ENCODE data around the gene NISCH.

Gene NISCH

GRCh38 chr3:52471371-52472238, 16.2 kb downstream of the NISCH start:
- Mint-ChIP-seq H3K27ac (no peak overlapping the region), H3K9me3 (no peaks in the 10 kb centered on the region)

GRCh38 chr3:52472239-52473000, 17.0 kb downstream of the NISCH start:
- H3K27ac Mint-ChIP-seq = no peak overlapping the region
- no peak for DNase-seq (ENCODE audit: low spot score in 2 of 2)
- H3K4me3 Mint-ChIP-seq = no peak overlapping the region
- H3K4me1 Mint-ChIP-seq = no peaks in the 10 kb centered on the region
- H3K9me3 Mint-ChIP-seq = no peaks in the 10 kb centered on the region
- peaks cover 82% of the 10 kb centered on the region for H3K36me3 Mint-ChIP-seq
- ATAC-seq = no peak

More at GRCh38 chr3:52471371-52472238, 16.2 kb downstream of the NISCH start:
- no peak for ATAC-seq
- no peak overlapping the region for H3K4me3 Mint-ChIP-seq
- H3K36me3 Mint-ChIP-seq = peaks cover 82% of the 10 kb centered on the region
- H3K4me1 Mint-ChIP-seq = no peaks in the 10 kb centered on the region
- DNase-seq (ENCODE audit: low spot score in 2 of 2) = no peak

DNA sequence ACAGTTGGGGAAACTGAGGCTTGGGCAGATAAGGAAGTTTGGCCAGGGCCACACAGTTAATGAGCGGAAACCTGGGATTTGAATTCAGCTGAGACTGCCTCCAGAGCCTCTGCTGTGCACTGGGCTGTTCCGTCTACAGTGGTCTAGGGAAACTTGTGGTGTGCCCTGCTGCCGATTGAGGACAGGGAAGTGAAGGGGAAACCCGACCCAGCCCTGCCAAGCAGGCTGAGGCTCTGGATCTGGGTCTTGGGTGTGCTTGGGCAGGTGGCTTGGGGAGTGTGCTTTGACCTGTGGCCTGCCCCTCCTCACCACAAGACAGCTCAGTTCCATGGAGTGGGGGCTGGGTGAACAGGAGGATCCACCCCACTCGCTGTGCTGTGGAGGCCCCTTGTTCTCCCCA, 17.6 kb downstream of the NISCH start:
- ATAC-seq (no peak), DNase-seq (ENCODE audit: low spot score in 2 of 2) (no peak)
- no peaks in the 10 kb centered on the region for H3K9me3 Mint-ChIP-seq
- no peak overlapping the region for H3K4me3 Mint-ChIP-seq
- H3K36me3 Mint-ChIP-seq = peaks cover 85% of the 10 kb centered on the region
- no peaks in the 10 kb centered on the region for H3K4me1 Mint-ChIP-seq
- no peak overlapping the region for H3K27ac Mint-ChIP-seq

DNA sequence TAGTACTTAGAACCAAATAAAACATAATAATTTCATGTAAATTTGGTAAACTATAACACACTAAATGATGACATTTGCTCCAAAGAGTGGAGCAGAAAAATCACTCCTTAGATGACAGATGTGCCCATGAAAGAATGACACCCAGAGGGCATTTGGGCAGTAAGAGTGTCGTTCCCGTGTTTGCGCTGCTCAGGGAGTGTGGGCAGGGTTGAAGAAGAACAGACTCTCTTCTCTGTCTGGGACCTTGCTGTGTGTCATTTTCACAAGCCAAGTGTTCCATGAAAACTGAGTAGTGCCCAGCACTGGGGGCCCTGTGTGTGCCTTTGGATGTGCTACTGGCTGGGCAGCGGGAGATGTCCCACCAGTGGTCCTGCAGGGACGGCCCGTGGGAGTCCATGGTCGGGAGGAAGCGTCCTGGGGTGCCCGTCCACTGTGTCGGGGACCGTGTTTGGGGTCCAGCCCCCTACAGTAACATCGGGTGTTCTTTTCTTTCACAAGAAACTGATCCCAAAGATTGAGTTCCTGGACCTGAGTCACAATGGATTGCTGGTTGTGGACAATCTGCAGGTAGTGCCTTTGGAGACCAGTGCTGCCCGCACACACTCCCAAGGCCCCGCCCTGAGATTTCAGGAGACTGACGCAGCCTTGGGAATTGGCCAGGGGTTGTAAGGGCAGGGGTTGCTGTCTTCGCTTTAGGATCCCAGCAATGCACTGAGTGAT, 21.8 kb downstream of the NISCH start:
- H3K4me1 Mint-ChIP-seq = no peaks in the 10 kb centered on the region
- ATAC-seq (no peak), DNase-seq (ENCODE audit: low spot score in 2 of 2) (no peak)
- H3K4me3 Mint-ChIP-seq = no peak overlapping the region
- no peaks in the 10 kb centered on the region for H3K9me3 Mint-ChIP-seq
- peaks cover 90% of the 10 kb centered on the region for H3K36me3 Mint-ChIP-seq
- no peak overlapping the region for H3K27ac Mint-ChIP-seq

DNA sequence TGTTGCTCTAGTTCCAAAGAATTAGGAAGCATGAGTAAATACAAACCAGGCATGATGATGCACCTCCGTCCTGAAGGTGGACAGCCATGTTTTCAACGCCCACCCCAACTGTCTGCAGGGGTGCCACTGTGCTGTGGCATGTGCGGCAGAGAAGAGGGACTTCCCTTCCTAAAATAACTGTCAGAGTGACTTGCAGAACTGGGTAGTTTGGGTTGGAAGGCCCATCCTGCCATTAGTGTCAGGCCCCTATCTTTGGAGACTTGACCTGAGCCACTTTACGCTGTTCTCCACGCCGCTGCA, 22.3 kb downstream of the NISCH start:
- peaks cover 90% of the 10 kb centered on the region for H3K36me3 Mint-ChIP-seq
- H3K4me1 Mint-ChIP-seq = no peaks in the 10 kb centered on the region
- H3K9me3 Mint-ChIP-seq = no peaks in the 10 kb centered on the region
- H3K4me3 Mint-ChIP-seq = no peak overlapping the region
- H3K27ac Mint-ChIP-seq = no peak overlapping the region
- no peak for ATAC-seq
- DNase-seq (ENCODE audit: low spot score in 2 of 2) = no peak

DNA sequence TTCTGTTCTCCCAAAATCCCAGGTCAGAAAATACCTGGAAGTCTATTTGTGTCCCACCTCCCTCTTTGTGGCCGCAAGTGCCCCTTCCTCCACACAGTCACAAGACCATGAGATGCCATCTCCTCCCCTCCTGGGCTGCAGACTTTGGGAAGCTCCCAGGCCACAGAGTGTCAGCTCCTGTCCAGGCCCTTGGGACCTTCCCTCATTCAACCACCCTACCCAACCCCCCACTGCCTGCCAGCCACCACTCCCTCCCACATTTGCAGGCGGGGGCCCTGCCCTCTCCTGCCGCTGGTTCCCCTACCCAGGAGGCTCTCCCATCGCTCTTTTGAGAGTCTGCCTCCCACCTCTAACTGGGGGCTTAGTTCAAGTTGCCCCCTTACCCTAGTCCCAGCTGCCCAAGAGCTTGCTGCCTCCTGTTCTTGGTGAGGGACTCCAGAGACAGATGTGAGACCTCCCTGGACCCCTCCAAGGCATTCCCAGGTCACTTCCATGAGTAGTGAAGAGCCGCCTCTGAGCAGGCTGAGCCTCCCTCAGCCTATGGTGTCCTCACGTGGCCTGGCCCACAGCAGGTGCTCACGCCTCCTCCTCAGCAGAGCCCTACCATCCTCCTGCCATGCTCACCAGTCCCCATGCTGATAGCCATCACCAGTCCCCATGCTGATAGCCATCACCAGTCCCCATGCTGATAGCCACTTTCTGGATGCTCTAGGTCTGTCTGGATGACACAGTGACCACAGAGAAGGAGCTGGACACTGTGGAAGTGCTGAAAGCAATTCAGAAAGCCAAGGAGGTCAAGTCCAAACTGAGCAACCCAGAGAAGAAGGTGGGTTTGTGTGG, 23.9 kb downstream of the NISCH start:
- H3K36me3 Mint-ChIP-seq = peaks cover 83% of the 10 kb centered on the region
- H3K4me1 Mint-ChIP-seq = no peaks in the 10 kb centered on the region
- no peak overlapping the region for H3K4me3 Mint-ChIP-seq
- DNase-seq (ENCODE audit: low spot score in 2 of 2) (no peak), ATAC-seq (no peak)
- H3K27ac Mint-ChIP-seq = peak overlapping the region; percentile 54
- no peaks in the 10 kb centered on the region for H3K9me3 Mint-ChIP-seq

GRCh38 chr3:52479877-52480575, 24.6 kb downstream of the NISCH start:
- Mint-ChIP-seq H3K4me3 (no peak overlapping the region), H3K27ac (peak overlapping the region; percentile 54), H3K9me3 (no peaks in the 10 kb centered on the region), H3K4me1 (no peaks in the 10 kb centered on the region), H3K36me3 (peaks cover 76% of the 10 kb centered on the region)
- DNase-seq (ENCODE audit: low spot score in 2 of 2) (no peak), ATAC-seq (no peak)

GRCh38 chr3:52480768-52481715, 25.6 kb downstream of the NISCH start:
- H3K27ac Mint-ChIP-seq = peak overlapping the region; percentile 32
- no peaks in the 10 kb centered on the region for H3K9me3 Mint-ChIP-seq
- DNase-seq (ENCODE audit: low spot score in 2 of 2) = no peak
- H3K4me3 Mint-ChIP-seq = no peak overlapping the region
- H3K36me3 Mint-ChIP-seq = peaks cover 75% of the 10 kb centered on the region
- ATAC-seq = no peak
- H3K4me1 Mint-ChIP-seq = no peaks in the 10 kb centered on the region

- Mint-ChIP-seq H3K4me1 (no peaks in the 10 kb centered on the region), H3K4me3 (no peak overlapping the region), H3K27ac (no peak overlapping the region), H3K36me3 (peaks cover 68% of the 10 kb centered on the region), H3K9me3 (no peaks in the 10 kb centered on the region)
- ATAC-seq (no peak), DNase-seq (ENCODE audit: low spot score in 2 of 2) (no peak)
Measured at GRCh38 chr3:52481819-52482521, 26.6 kb downstream of the NISCH start.

DNA sequence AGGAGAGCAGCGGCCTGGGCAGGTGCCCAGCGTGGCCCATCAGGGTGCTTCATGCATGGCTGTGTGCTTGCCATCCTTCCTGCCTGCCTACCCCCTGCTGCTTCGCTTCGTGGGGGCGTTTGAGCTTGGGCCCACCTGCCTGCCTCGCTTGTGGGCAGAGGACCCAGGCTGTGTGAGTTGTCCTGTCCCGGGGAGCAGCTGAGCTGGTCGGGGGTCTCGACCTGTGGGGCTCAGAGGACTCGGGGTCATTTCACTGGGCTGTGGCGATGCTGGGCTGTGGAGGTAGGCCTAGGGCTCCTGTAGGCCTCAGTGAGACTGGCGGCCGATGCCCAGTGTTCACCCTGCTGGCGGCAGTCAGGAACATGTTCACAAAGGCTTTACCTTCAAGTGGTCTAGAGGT, 27.7 kb downstream of the NISCH start:
- H3K27ac Mint-ChIP-seq = no peak overlapping the region
- peaks cover 70% of the 10 kb centered on the region for H3K36me3 Mint-ChIP-seq
- no peaks in the 10 kb centered on the region for H3K4me1 Mint-ChIP-seq
- ATAC-seq (no peak), DNase-seq (ENCODE audit: low spot score in 2 of 2) (no peak)
- no peak overlapping the region for H3K4me3 Mint-ChIP-seq
- no peaks in the 10 kb centered on the region for H3K9me3 Mint-ChIP-seq

DNA sequence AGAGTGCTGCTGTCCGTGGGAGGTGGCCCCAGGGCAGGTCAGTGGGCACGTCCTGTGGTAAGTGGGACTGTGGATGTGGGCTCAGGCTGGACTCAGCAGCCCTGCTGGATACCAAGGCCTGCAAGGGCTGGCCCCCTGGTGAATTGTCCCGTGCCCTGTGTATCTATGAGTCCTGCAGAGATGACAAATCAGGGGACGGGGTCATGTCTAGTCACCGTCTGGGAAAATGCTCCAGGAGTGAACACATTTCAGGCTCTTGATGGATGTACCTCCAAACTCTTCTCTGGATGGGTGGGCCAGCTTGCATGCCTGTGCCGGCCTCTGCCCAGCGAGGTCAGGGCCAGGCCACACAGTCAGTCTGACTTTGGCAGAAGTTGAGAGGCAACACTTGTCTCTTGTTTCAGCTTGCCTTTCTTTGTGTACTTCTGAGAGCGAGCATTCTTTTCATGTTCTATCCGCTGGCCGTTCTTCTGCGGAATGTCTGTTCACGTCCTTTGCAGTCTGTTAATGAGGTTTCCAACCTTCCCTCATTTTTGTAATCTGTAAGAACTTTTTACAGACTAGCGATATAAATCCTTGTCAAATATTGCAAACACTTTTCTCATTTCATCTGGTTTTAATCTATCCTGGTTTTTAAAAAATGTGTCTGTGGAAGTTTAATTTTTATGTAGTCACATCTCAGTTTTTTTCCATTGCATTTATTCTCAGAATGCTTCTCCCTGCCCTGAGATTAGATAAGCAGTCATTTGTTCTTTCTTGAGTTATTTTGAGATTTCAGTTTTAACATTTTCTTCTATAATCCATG, 28.4 kb downstream of the NISCH start:
- Mint-ChIP-seq H3K4me3 (no peak overlapping the region), H3K36me3 (peaks cover 66% of the 10 kb centered on the region), H3K27ac (no peak overlapping the region), H3K9me3 (no peaks in the 10 kb centered on the region), H3K4me1 (no peaks in the 10 kb centered on the region)
- DNase-seq (ENCODE audit: low spot score in 2 of 2) = no peak
- ATAC-seq = no peak

GRCh38 chr3:52484680-52485461, 29.5 kb downstream of the NISCH start:
- ATAC-seq = no peak
- H3K9me3 Mint-ChIP-seq = no peaks in the 10 kb centered on the region
- peaks cover 57% of the 10 kb centered on the region for H3K36me3 Mint-ChIP-seq
- no peak overlapping the region for H3K4me3 Mint-ChIP-seq
- H3K27ac Mint-ChIP-seq = peak overlapping the region; percentile 44
- no peak for DNase-seq (ENCODE audit: low spot score in 2 of 2)
- H3K4me1 Mint-ChIP-seq = peaks cover under 1% of the 10 kb centered on the region

Measured in stimulated activated effector memory CD8-positive, alpha-beta T cell treated with anti-CD3 and anti-CD28 coated beads, Interleukin-12 subunit alpha, Interleukin-12 subunit beta, amount 100 ng/mL, for 72 hours (primary cell).